Naive thymus-derived CD4-positive, alpha-beta T cell (primary cell): ENCODE measurements around the gene SDCCAG8. TPM values are rescaled to one million over a fixed set of nuclear protein-coding genes. Genes with fewer than 3 reads are reported as not detected.

Experiments used
- ATAC-seq: fragments of 150-1000 bp; cut with Tn5 transposase; 2 replicates; pipeline ENCODE4 v1.10.0; 2021; ENCODE audit warnings: mild to moderate bottlenecking, moderate library complexity
- CTCF ChIA-PET: fragments of 350-600 bp; sonication (Branson Sonifier 250); formaldehyde crosslinking; loops from one replicate; lab custom pipeline; 2021; ENCODE audit warnings: antibody characterized with exemption; lab: Charles Lee
- POLR2A ChIA-PET: fragments of 350-600 bp; sonication (Branson Sonifier 250); formaldehyde crosslinking; loops from one replicate; lab custom pipeline; 2021; ENCODE audit warnings: antibody characterized with exemption, inconsistent platforms; lab: Charles Lee
- DNase-seq, 9 donors: peaks; one replicate each; pipeline versions ENCODE4 v3.0.0 to v3.0.0-alpha.2; 2020 to 2022; ENCODE audit warnings: mixed read lengths in 1 of 9
- H3K27ac ChIP-seq: one replicate; pipeline ENCODE4 v1.7.0; 2013; ENCODE audit warnings: mild to moderate bottlenecking, low read depth, low read length, moderate library complexity
- H3K27me3 ChIP-seq, 2 donors: one replicate each; pipeline ENCODE4 v1.7.0; 2013; ENCODE audit warnings: low read length in 2 of 2, mild to moderate bottlenecking in 2 of 2, moderate library complexity in 2 of 2; ENCODE audit not compliant: control insufficient read depth in 2 of 2, insufficient read depth in 2 of 2
- H3K36me3 ChIP-seq, 3 experiments: 1 replicate in 2 of 3; 2 replicates in 1 of 3; pipeline ENCODE4 v1.7.0; 2013; ENCODE audit warnings: low read length in 3 of 3, mild to moderate bottlenecking in 3 of 3, moderate library complexity in 1 of 3; ENCODE audit not compliant: insufficient read depth in 3 of 3, control insufficient read depth in 2 of 3
- H3K4me1 ChIP-seq, 2 donors: one replicate each; pipeline ENCODE4 v1.7.0; 2013; ENCODE audit warnings: low read length in 2 of 2, mild to moderate bottlenecking in 2 of 2, moderate library complexity in 1 of 2; ENCODE audit not compliant: control insufficient read depth in 2 of 2, insufficient read depth in 2 of 2
- H3K4me3 ChIP-seq: 2 replicates; pipeline ENCODE4 v1.7.0; 2013; ENCODE audit warnings: mild to moderate bottlenecking, low read length
- H3K9me3 ChIP-seq, 3 experiments: 1 replicate in 2 of 3; 2 replicates in 1 of 3; pipeline ENCODE4 v1.7.0; 2013; ENCODE audit warnings: low read length in 3 of 3; ENCODE audit not compliant: control insufficient read depth in 2 of 3
- H3K27ac Mint-ChIP-seq, 9 donors: one replicate each; pipeline ENCODE4 v1.8.0; 2020 to 2022; ENCODE audit warnings: mixed read lengths in 9 of 9, mild to moderate bottlenecking in 8 of 9, moderate library complexity in 5 of 9, inconsistent platforms in 2 of 9
- H3K27me3 Mint-ChIP-seq, 5 donors: one replicate each; pipeline ENCODE4 v1.8.0; 2021 to 2022; ENCODE audit warnings: mixed read lengths in 5 of 5, mild to moderate bottlenecking in 1 of 5
- H3K36me3 Mint-ChIP-seq, 5 donors: one replicate each; pipeline ENCODE4 v1.8.0; 2020 to 2022; ENCODE audit warnings: mixed read lengths in 5 of 5, mild to moderate bottlenecking in 3 of 5, inconsistent platforms in 1 of 5
- H3K4me1 Mint-ChIP-seq, 7 donors: one replicate each; pipeline ENCODE4 v1.8.0; 2020 to 2022; ENCODE audit warnings: mixed read lengths in 7 of 7, mild to moderate bottlenecking in 3 of 7, inconsistent platforms in 1 of 7
- H3K4me3 Mint-ChIP-seq, 10 donors: one replicate each; pipeline ENCODE4 v1.8.0; 2020 to 2022; ENCODE audit warnings: mild to moderate bottlenecking in 10 of 10, mixed read lengths in 10 of 10, moderate library complexity in 6 of 10, inconsistent platforms in 2 of 10
- H3K9me3 Mint-ChIP-seq, 11 donors: one replicate each; pipeline ENCODE4 v1.8.0; 2020 to 2022; ENCODE audit warnings: mixed read lengths in 11 of 11, mild to moderate bottlenecking in 4 of 11, inconsistent platforms in 1 of 11, moderate library complexity in 1 of 11
- intact Hi-C, 2 donors: fragments of 100-400 bp; cut with micrococcal nuclease; formaldehyde crosslinking; loops; one replicate each; pipeline ENCODE4 v1.15.1; 2023
- polyA plus RNA-seq, 2 donors: library from polyadenylated mRNA; unstranded; fragments of 300-500 nt; fragmentation: Illumina TruSeq; gene quantifications; one replicate each; pipeline ENCODE4 v1.2.3, GENCODE V29; 2021
- total RNA-seq, 6 experiments: library from RNA in 5 of 6; stranded (reverse) in 5 of 6; gene quantifications; 1 replicate in 5 of 6; 2 replicates in 1 of 6; pipeline ENCODE4 v1.2.3 and lab custom pipeline; 2021 to 2026

Gene SDCCAG8
- total and polyA plus RNA-seq, 7 experiments from 2014 or later: 26.0 to 45.2 (median 39.1) TPM

DNA sequence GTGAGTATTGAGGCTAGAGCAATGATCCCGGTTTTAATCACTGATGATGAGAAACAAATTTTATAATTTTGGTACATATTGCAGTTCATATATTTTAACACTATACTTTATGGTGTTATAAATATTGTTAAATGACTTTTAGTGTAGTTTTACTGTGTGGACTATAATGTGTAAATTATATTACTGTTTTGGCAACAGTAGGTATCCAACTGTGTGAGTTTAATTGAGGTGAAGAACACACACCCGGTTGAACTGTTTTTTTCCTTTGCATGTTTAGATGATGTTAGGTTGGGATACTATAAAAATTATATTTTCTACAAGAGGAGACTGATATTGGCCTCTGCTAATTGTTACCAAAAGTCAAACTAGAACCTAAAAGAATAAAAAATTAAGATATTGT, 166.5 kb downstream of the SDCCAG8 start:
- intact Hi-C loops: loop anchor here (5.0 kb wide), 4 partner anchors 325 to 1030 kb away; partner anchors contain the start of gene ADSS2 (in 1 of the 2)
- peaks cover 6 to 46% (median 31%) of the 10 kb centered on the region in 5 donors for H3K36me3 Mint-ChIP-seq
- peak overlapping the region in 2 of 10 donors; percentile 61 to 65 for H3K4me3 Mint-ChIP-seq
- Histone ChIP-seq H3K27me3 (no peaks in the 10 kb centered on the region), H3K4me3 (no peak overlapping the region), H3K9me3 (no peaks in the 10 kb centered on the region), H3K36me3 (peaks cover 0 to 6% (median 5%) of the 10 kb centered on the region in 3 experiments), H3K4me1 (peaks cover 9% of the 10 kb centered on the region in 2 donors), H3K27ac (no peak overlapping the region)
- POLR2A ChIA-PET: no interaction called here
- H3K4me1 Mint-ChIP-seq: peaks cover 12 to 38% (median 22%) of the 10 kb centered on the region in 7 donors
- CTCF ChIA-PET: no interaction called here
- no peaks in the 10 kb centered on the region for H3K27me3 Mint-ChIP-seq
- no peaks in the 10 kb centered on the region for H3K9me3 Mint-ChIP-seq
- DNase-seq (no peak), ATAC-seq (no peak)
- H3K27ac Mint-ChIP-seq: peak overlapping the region in 1 of 9 donors; percentile 81

DNA sequence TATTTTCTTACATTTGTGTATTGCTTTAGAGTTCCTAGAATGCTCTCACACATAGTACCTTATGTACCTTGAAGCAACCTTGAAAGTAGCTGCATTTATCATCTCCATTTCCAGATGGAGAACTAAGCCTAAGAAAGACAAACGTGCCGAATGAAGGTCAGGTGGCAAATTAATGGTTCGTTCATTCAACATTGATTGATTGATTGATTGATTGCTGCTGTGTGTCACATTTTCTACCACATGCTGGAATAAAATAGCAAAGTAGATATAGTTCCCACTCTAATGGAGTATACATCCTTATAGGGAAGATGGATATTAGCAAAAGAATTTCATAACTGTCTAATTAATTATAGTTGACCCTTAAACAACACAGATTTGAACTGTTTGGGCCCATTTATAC, 172.2 kb downstream of the SDCCAG8 start:
- Histone ChIP-seq H3K27me3 (no peaks in the 10 kb centered on the region), H3K9me3 (no peaks in the 10 kb centered on the region), H3K4me1 (no peaks in the 10 kb centered on the region), H3K27ac (no peak overlapping the region), H3K36me3 (peaks cover 0 to 14% (median 5%) of the 10 kb centered on the region in 3 experiments), H3K4me3 (no peak overlapping the region)
- intact Hi-C loops: no loop called here
- Mint-ChIP-seq H3K36me3 (peaks cover 4 to 55% (median 35%) of the 10 kb centered on the region in 5 donors), H3K4me3 (no peak overlapping the region), H3K27ac (no peak overlapping the region), H3K27me3 (no peaks in the 10 kb centered on the region), H3K4me1 (peaks cover 0 to 5% (median 0%) of the 10 kb centered on the region in 7 donors), H3K9me3 (no peaks in the 10 kb centered on the region)
- ATAC-seq (no peak), DNase-seq (no peak)
- ChIA-PET CTCF (no interaction called here), POLR2A (no interaction called here)

GRCh38 chr1:243428617-243429342, 172.9 kb downstream of the SDCCAG8 start:
- no peak overlapping the region for H3K27ac Mint-ChIP-seq

GRCh38 chr1:243431591-243431990, 175.8 kb downstream of the SDCCAG8 start:
- no peak for ATAC-seq
- CTCF ChIA-PET: no interaction called here

More at GRCh38 chr1:243428617-243429342, 172.9 kb downstream of the SDCCAG8 start:
- ATAC-seq (no peak), DNase-seq (no peak)
- CTCF ChIA-PET: no interaction called here
- Histone ChIP-seq H3K4me3 (no peak overlapping the region), H3K27ac (no peak overlapping the region), H3K27me3 (no peaks in the 10 kb centered on the region), H3K4me1 (no peaks in the 10 kb centered on the region), H3K9me3 (no peaks in the 10 kb centered on the region), H3K36me3 (peaks cover 0 to 14% (median 5%) of the 10 kb centered on the region in 3 experiments)
- POLR2A ChIA-PET: no interaction called here
- Mint-ChIP-seq H3K36me3 (peaks cover 4 to 55% (median 35%) of the 10 kb centered on the region in 5 donors), H3K9me3 (no peaks in the 10 kb centered on the region), H3K4me1 (peaks cover 0 to 5% (median 0%) of the 10 kb centered on the region in 7 donors), H3K27me3 (no peaks in the 10 kb centered on the region), H3K4me3 (no peak overlapping the region)
- intact Hi-C loops: no loop called here

GRCh38 chr1:243432136-243432535, 176.3 kb downstream of the SDCCAG8 start:
- Histone ChIP-seq H3K4me3 (no peak overlapping the region), H3K9me3 (no peaks in the 10 kb centered on the region), H3K4me1 (no peaks in the 10 kb centered on the region), H3K27ac (no peak overlapping the region), H3K36me3 (peaks cover 0 to 11% (median 0%) of the 10 kb centered on the region in 3 experiments), H3K27me3 (no peaks in the 10 kb centered on the region)
- H3K9me3 Mint-ChIP-seq: no peaks in the 10 kb centered on the region
- H3K27me3 Mint-ChIP-seq: no peaks in the 10 kb centered on the region
- no peak overlapping the region for H3K27ac Mint-ChIP-seq
- DNase-seq (no peak), ATAC-seq (no peak)
- intact Hi-C loops: no loop called here
- no peak overlapping the region for H3K4me3 Mint-ChIP-seq
- CTCF ChIA-PET: no interaction called here
- H3K36me3 Mint-ChIP-seq: peaks cover 4 to 41% (median 24%) of the 10 kb centered on the region in 5 donors
- POLR2A ChIA-PET: no interaction called here
- H3K4me1 Mint-ChIP-seq: peaks cover 0 to 5% (median 0%) of the 10 kb centered on the region in 7 donors

More at GRCh38 chr1:243431591-243431990, 175.8 kb downstream of the SDCCAG8 start:
- H3K4me3 ChIP-seq: no peak overlapping the region
- Mint-ChIP-seq H3K4me1 (peaks cover 0 to 5% (median 0%) of the 10 kb centered on the region in 7 donors), H3K4me3 (no peak overlapping the region), H3K36me3 (peaks cover 4 to 45% (median 29%) of the 10 kb centered on the region in 5 donors), H3K27me3 (no peaks in the 10 kb centered on the region), H3K9me3 (no peaks in the 10 kb centered on the region), H3K27ac (no peak overlapping the region)
- no peaks in the 10 kb centered on the region for H3K27me3 ChIP-seq
- intact Hi-C loops: no loop called here
- POLR2A ChIA-PET: no interaction called here
- H3K36me3 ChIP-seq: peaks cover 0 to 13% (median 5%) of the 10 kb centered on the region in 3 experiments
- H3K4me1 ChIP-seq: no peaks in the 10 kb centered on the region
- H3K27ac ChIP-seq: no peak overlapping the region
- no peaks in the 10 kb centered on the region for H3K9me3 ChIP-seq
- DNase-seq: no peak

GRCh38 chr1:243433737-243434370, 178.0 kb downstream of the SDCCAG8 start:
- H3K27ac ChIP-seq: no peak overlapping the region
- peaks cover 0 to 6% (median 0%) of the 10 kb centered on the region in 3 experiments for H3K36me3 ChIP-seq
- ChIA-PET POLR2A (no interaction called here), CTCF (no interaction called here)
- DNase-seq (no peak), ATAC-seq (no peak)
- H3K9me3 Mint-ChIP-seq: no peaks in the 10 kb centered on the region
- intact Hi-C loops: no loop called here
- no peaks in the 10 kb centered on the region for H3K4me1 ChIP-seq
- peaks cover 8 to 40% (median 28%) of the 10 kb centered on the region in 5 donors for H3K36me3 Mint-ChIP-seq
- H3K4me3 ChIP-seq: no peak overlapping the region
- H3K27me3 ChIP-seq: no peaks in the 10 kb centered on the region
- no peak overlapping the region for H3K4me3 Mint-ChIP-seq
- H3K4me1 Mint-ChIP-seq: peaks cover 0 to 5% (median 0%) of the 10 kb centered on the region in 7 donors
- H3K9me3 ChIP-seq: no peaks in the 10 kb centered on the region
- no peaks in the 10 kb centered on the region for H3K27me3 Mint-ChIP-seq
- no peak overlapping the region for H3K27ac Mint-ChIP-seq
